ENCODE results near the gene AMBP. TPM values are rescaled to one million over a fixed set of nuclear protein-coding genes. Genes with fewer than 3 reads are reported as not detected.

The AMBP gene
- total RNA-seq, 6 experiments from 2014 or later: not detected

DNA sequence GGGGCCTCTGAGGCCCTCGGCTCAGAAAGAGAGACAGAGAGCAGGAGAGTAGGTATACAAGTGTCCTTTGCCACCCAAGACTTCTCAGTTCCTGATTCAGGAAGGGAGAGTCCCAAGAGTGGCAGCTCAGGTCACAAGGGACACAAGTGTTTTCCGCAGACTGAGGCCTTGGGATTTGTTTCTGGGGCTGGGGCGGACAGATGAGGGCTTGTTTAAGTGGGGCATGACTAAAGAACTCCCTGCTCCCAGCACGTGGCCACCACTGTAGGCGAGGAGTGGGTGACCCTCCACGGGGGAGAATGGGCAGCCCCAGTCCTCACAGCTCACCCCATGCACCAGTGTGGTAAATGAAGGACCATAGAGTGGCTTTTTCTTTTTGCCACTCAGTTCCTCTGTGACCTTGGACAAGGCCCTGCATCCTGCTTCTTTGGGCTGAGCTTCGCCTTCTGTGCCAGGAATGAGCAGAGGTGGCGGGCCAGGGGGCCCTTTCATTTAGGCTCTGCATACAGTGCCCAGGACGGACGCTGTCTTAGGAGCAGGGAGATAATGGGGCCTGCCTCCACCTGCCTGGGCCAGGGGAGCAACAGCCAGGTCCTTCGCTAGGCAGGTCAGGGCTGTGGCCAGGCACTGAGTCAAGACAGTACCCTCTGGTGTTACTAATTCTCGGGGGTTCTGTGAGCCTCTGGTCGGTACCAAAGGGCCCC lies 50.8 kb downstream of the AMBP start:
- H3K4me1 Mint-ChIP-seq (ENCODE audit: low read depth): peaks cover 7% of the 10 kb centered on the region
- TF ChIP-seq, protein P1, sequence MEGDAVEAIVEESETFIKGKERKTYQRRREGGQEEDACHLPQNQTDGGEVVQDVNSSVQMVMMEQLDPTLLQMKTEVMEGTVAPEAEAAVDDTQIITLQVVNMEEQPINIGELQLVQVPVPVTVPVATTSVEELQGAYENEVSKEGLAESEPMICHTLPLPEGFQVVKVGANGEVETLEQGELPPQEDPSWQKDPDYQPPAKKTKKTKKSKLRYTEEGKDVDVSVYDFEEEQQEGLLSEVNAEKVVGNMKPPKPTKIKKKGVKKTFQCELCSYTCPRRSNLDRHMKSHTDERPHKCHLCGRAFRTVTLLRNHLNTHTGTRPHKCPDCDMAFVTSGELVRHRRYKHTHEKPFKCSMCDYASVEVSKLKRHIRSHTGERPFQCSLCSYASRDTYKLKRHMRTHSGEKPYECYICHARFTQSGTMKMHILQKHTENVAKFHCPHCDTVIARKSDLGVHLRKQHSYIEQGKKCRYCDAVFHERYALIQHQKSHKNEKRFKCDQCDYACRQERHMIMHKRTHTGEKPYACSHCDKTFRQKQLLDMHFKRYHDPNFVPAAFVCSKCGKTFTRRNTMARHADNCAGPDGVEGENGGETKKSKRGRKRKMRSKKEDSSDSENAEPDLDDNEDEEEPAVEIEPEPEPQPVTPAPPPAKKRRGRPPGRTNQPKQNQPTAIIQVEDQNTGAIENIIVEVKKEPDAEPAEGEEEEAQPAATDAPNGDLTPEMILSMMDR (IDR thresholded peaks at IDR 0.05): no peak
- no peak overlapping the region for H3K4me3 Mint-ChIP-seq
- peaks cover 29% of the 10 kb centered on the region for H3K9me3 Mint-ChIP-seq
- no peak overlapping the region for H3K27ac Mint-ChIP-seq
- no peak for DNase-seq
- H3K27me3 Mint-ChIP-seq (ENCODE audit: insufficient read depth): no peaks in the 10 kb centered on the region; the same call in 1 of the 2 replicates
- peaks cover 44% of the 10 kb centered on the region for H3K36me3 Mint-ChIP-seq (ENCODE audit: low read depth)

DNA sequence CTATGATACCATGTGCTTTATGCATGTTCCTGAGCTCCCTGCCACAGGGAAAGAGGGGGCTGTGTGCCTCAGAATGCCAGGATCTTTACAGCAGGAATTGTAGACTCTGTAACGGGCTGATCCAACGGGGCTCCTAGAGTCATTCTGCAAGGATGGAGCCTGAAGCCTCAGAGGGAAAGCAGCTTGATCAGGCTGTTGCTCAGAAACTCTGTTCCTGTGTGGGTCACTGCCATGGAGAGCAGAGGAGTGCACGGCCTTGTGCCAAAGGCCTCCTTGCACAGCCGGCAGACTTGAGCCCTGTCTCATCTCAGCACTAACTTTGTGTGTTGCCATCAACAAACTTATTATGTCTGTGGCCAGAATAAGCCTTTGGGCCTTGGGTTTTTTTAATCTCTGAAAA lies 51.8 kb downstream of the AMBP start:
- no peaks in the 10 kb centered on the region; the same call in 1 of the 2 replicates for H3K27me3 Mint-ChIP-seq (ENCODE audit: insufficient read depth)
- peaks cover 54% of the 10 kb centered on the region for H3K36me3 Mint-ChIP-seq (ENCODE audit: low read depth)
- H3K4me1 Mint-ChIP-seq (ENCODE audit: low read depth): peaks cover 7% of the 10 kb centered on the region
- peaks cover 29% of the 10 kb centered on the region for H3K9me3 Mint-ChIP-seq
- no peak for DNase-seq
- H3K4me3 Mint-ChIP-seq: no peak overlapping the region
- TF ChIP-seq, protein P1 (IDR thresholded peaks at IDR 0.05): no peak
- no peak overlapping the region for H3K27ac Mint-ChIP-seq

DNA sequence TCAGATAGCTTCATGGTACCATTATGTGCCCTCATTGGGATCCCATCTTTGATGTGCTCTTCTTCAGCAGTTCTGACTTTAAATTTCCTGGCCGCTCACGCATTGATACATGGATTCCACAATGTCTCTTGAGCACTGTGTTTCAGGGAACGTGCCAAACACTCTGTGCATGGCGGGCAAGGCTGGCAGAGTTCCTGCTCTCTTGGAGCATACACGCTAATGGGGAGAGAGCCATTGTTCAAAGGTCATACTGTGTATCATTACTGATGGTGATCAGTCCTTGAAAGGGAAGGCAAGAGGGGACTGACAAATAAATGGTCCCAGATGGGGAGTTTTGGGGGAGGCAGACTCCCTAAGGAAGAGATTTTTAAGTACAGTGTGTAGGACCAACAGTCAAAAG lies 52.3 kb downstream of the AMBP start:
- no peaks in the 10 kb centered on the region; the same call in 1 of the 2 replicates for H3K27me3 Mint-ChIP-seq (ENCODE audit: insufficient read depth)
- TF ChIP-seq, protein P1 (IDR thresholded peaks at IDR 0.05): no peak
- no peak overlapping the region for H3K4me3 Mint-ChIP-seq
- H3K9me3 Mint-ChIP-seq: peaks cover 29% of the 10 kb centered on the region
- DNase-seq: no peak
- peaks cover 7% of the 10 kb centered on the region for H3K4me1 Mint-ChIP-seq (ENCODE audit: low read depth)
- no peak overlapping the region for H3K27ac Mint-ChIP-seq
- peaks cover 56% of the 10 kb centered on the region for H3K36me3 Mint-ChIP-seq (ENCODE audit: low read depth)

DNA sequence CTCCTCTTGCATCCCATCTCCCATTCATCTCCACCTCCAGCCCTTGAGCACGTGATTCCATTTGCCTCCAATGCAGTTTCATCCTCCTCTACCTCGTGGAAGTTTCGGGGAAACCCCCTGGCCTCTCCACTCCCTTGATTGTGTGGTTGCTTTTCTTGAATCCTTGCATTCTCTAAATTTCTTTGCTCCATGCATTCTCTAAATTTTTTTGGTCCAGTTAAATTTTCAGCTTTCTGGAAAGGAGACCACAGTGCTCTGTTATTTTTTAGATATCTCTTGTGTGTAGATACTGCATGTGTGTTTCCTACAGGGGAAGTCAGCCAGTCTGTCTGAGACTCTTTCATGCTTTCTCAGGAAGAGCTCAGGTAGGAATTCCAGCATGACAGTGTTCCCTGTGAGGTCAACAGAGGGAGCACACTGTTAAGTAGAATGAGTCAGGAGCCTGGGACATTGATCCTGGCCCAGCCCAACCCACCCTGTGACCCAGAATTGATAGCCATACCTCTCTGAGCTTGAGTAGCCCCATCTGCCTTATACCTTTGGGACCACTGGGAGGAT lies 52.8 kb downstream of the AMBP start:
- Mint-ChIP-seq H3K36me3 (ENCODE audit: low read depth) (peaks cover 60% of the 10 kb centered on the region), H3K27me3 (ENCODE audit: insufficient read depth) (no peaks in the 10 kb centered on the region; the same call in 1 of the 2 replicates), H3K27ac (no peak overlapping the region), H3K9me3 (peaks cover 29% of the 10 kb centered on the region), H3K4me3 (no peak overlapping the region), H3K4me1 (ENCODE audit: low read depth) (peaks cover 7% of the 10 kb centered on the region)
- no peak for DNase-seq
- TF ChIP-seq, protein P1 (IDR thresholded peaks at IDR 0.05): no peak

DNA sequence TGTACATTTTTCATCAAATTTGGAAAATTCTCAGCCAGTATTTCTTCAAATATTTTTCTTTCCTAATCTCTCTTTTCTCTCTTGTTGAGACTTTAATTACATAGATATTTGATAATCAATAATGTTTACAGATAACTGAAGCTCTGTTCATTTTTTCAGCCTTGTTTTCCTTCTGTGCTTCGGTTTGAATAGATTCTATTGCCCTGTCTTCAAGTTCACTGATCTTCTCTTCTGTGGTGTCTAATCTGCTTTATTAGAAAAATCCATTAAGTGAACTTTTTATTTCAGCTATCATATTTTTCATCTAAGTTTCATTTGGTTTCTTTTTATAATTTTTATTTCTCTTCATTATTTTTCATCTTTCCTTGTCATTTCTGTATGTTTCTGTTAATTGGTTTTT lies 54.1 kb downstream of the AMBP start:
- Mint-ChIP-seq H3K4me1 (ENCODE audit: low read depth) (peaks cover 7% of the 10 kb centered on the region), H3K4me3 (no peak overlapping the region), H3K36me3 (ENCODE audit: low read depth) (peaks cover 65% of the 10 kb centered on the region), H3K27ac (no peak overlapping the region), H3K27me3 (ENCODE audit: insufficient read depth) (no peaks in the 10 kb centered on the region; the same call in 1 of the 2 replicates), H3K9me3 (peaks cover 29% of the 10 kb centered on the region)
- no peak for DNase-seq
- TF ChIP-seq, protein P1 (IDR thresholded peaks at IDR 0.05): no peak

All from HFFc6 (cell line).